PC-9 (cell line): ENCODE results near the gene PCDHGA5.

Experiments used
- CTCF ChIP-seq: fragments of 200-600 bp; sonication (generic); conservative IDR thresholded peaks from 2 replicates; pipeline ENCODE4 v1.6.1; 2017; ENCODE audit warnings: mixed run types, antibody characterized with exemption, mild to moderate bottlenecking, moderate library complexity
- EZH2 ChIP-seq: fragments of 200-600 bp; sonication (generic); IDR thresholded peaks from 2 replicates; pipeline ENCODE4 v1.8.0; 2017; ENCODE audit warnings: antibody characterized with exemption, low read depth

GRCh38 chr5:141382469-141383294 is 18.7 kb downstream of the PCDHGA5 start, which contains the start of gene PCDHGA7:
- no peak for TF ChIP-seq CTCF
- no peak for TF ChIP-seq EZH2
